Neural progenitor cell (in vitro differentiated cells): ENCODE measurements around the gene TLE6. TPM values are rescaled to one million over a fixed set of nuclear protein-coding genes. Genes with fewer than 3 reads are reported as not detected.

Experiments
- DNase-seq: peaks from one replicate; pipeline ENCODE4 v3.0.0-alpha.2; 2016; ENCODE audit warnings: low spot score
- H2AFZ ChIP-seq: fragments of 200-600 bp; sonication (generic); replicated peaks from 2 replicates; pipeline ENCODE4 v1.6.1; 2016; ENCODE audit warnings: antibody characterized with exemption
- H3F3A ChIP-seq: fragments of 200-600 bp; sonication (generic); 2 replicates; pipeline ENCODE4 v1.6.1; 2016; ENCODE audit warnings: antibody characterized with exemption, low read depth
- H3K27ac ChIP-seq: fragments of 200-600 bp; sonication (generic); 2 replicates; pipeline ENCODE4 v1.5.1; 2016; ENCODE audit warnings: mild to moderate bottlenecking
- H3K27me3 ChIP-seq: fragments of 200-600 bp; sonication (generic); 2 replicates; pipeline ENCODE4 v1.6.1; 2016; ENCODE audit warnings: mild to moderate bottlenecking, moderate library complexity
- H3K36me3 ChIP-seq: fragments of 200-600 bp; sonication (generic); 2 replicates; pipeline ENCODE4 v1.5.1; 2016
- H3K4me1 ChIP-seq: fragments of 200-600 bp; sonication (generic); 2 replicates; pipeline ENCODE4 v1.6.1; 2016; ENCODE audit warnings: mixed run types
- H3K4me2 ChIP-seq: fragments of 200-600 bp; sonication (generic); 2 replicates; pipeline ENCODE4 v1.6.1; 2016
- H3K4me3 ChIP-seq: fragments of 200-600 bp; sonication (generic); 2 replicates; pipeline ENCODE4 v1.5.1; 2016
- H3K79me2 ChIP-seq: fragments of 200-600 bp; sonication (generic); 2 replicates; pipeline ENCODE4 v1.6.1; 2016; ENCODE audit warnings: low read depth
- H3K9ac ChIP-seq: fragments of 200-600 bp; sonication (generic); 2 replicates; pipeline ENCODE4 v1.6.1; 2016
- H3K9me3 ChIP-seq: fragments of 200-600 bp; sonication (generic); 2 replicates; pipeline ENCODE4 v1.5.1; 2016; ENCODE audit warnings: low read depth
- H4K20me1 ChIP-seq: fragments of 200-600 bp; sonication (generic); 2 replicates; pipeline ENCODE4 v1.6.1; 2016; ENCODE audit warnings: low read depth
- H3K27ac Mint-ChIP-seq: 3 replicates; pipeline ENCODE4 v1.8.0; 2021; ENCODE audit warnings: mixed read lengths
- H3K27me3 Mint-ChIP-seq: 2 replicates; pipeline ENCODE4 v1.8.0; 2022; ENCODE audit warnings: low read depth, mild to moderate bottlenecking, inconsistent platforms, moderate library complexity, mixed read lengths; ENCODE audit not compliant: insufficient read depth
- H3K36me3 Mint-ChIP-seq: 3 replicates; pipeline ENCODE4 v1.8.0; 2021; ENCODE audit warnings: mixed read lengths
- H3K4me1 Mint-ChIP-seq: 3 replicates; pipeline ENCODE4 v1.8.0; 2021; ENCODE audit warnings: mixed read lengths
- H3K4me3 Mint-ChIP-seq: 3 replicates; pipeline ENCODE4 v1.8.0; 2021; ENCODE audit warnings: mild to moderate bottlenecking, moderate library complexity, mixed read lengths
- H3K9me3 Mint-ChIP-seq: 3 replicates; pipeline ENCODE4 v1.8.0; 2020; ENCODE audit warnings: mixed read lengths
- CTCF ChIP-seq: fragments of 200-600 bp; sonication (generic); IDR thresholded peaks from 2 replicates; pipeline ENCODE4 v1.5.1; 2017; ENCODE audit warnings: antibody characterized with exemption, mild to moderate bottlenecking
- EZH2 ChIP-seq: fragments of 200-600 bp; sonication (generic); IDR thresholded peaks from 2 replicates; pipeline ENCODE4 v1.6.1; 2017; ENCODE audit warnings: antibody characterized with exemption, mild to moderate bottlenecking, moderate library complexity
- EZH2phosphoT487 ChIP-seq: fragments of 200-600 bp; sonication (generic); IDR thresholded peaks from 2 replicates; pipeline ENCODE4 v1.6.1; 2017; ENCODE audit warnings: antibody characterized with exemption
- total RNA-seq: library from RNA; depleted of rRNA; stranded (reverse); fragments of >200 nt; gene quantifications from 2 replicates; pipeline ENCODE4 v1.2.3, GENCODE V29; 2015; ENCODE audit warnings: low replicate concordance

The TLE6 gene
- total RNA-seq, 1 donor from 2014 or later = 0.22 TPM

- DNase-seq = no peak
- no peaks in the 10 kb centered on the region for H3K36me3 Mint-ChIP-seq
- H3K4me3 Mint-ChIP-seq = peak overlapping the region; percentile 34
- H3K9me3 ChIP-seq = no peaks in the 10 kb centered on the region
- H3K36me3 ChIP-seq = no peaks in the 10 kb centered on the region
- H3K27ac Mint-ChIP-seq = peak overlapping the region; percentile 34
- peaks cover 2% of the 10 kb centered on the region for H3K4me1 Mint-ChIP-seq
- no peak overlapping the region for H3K4me2 ChIP-seq
- TF ChIP-seq EZH2phosphoT487 (no peak), CTCF (no peak), EZH2 (no peak)
- H3K9ac ChIP-seq = no peak overlapping the region
- no peaks in the 10 kb centered on the region for H3F3A ChIP-seq
- H3K27me3 Mint-ChIP-seq = peaks cover 30% of the 10 kb centered on the region
- H2AFZ ChIP-seq = no peak overlapping the region
- H3K4me3 ChIP-seq = no peak overlapping the region
- H3K9me3 Mint-ChIP-seq = peaks cover 3% of the 10 kb centered on the region
- H3K27ac ChIP-seq = no peak overlapping the region
- no peaks in the 10 kb centered on the region for H3K79me2 ChIP-seq
- H3K4me1 ChIP-seq = no peaks in the 10 kb centered on the region
- H4K20me1 ChIP-seq = no peaks in the 10 kb centered on the region
- H3K27me3 ChIP-seq = no peaks in the 10 kb centered on the region
Measured at GRCh38 chr19:2997720-2998119, 20.4 kb downstream of the TLE6 start.

GRCh38 chr19:2998642-2999041 is 21.3 kb downstream of the TLE6 start:
- H3K9me3 ChIP-seq = no peaks in the 10 kb centered on the region
- Mint-ChIP-seq H3K27me3 (peaks cover 29% of the 10 kb centered on the region), H3K4me3 (no peak overlapping the region), H3K27ac (no peak overlapping the region), H3K9me3 (peaks cover 3% of the 10 kb centered on the region), H3K36me3 (no peaks in the 10 kb centered on the region), H3K4me1 (peaks cover 4% of the 10 kb centered on the region)
- H3K9ac ChIP-seq = no peak overlapping the region
- H3F3A ChIP-seq = no peaks in the 10 kb centered on the region
- TF ChIP-seq EZH2 (no peak), EZH2phosphoT487 (no peak), CTCF (no peak)
- H2AFZ ChIP-seq = no peak overlapping the region
- H3K4me1 ChIP-seq = no peaks in the 10 kb centered on the region
- no peaks in the 10 kb centered on the region for H3K36me3 ChIP-seq
- no peaks in the 10 kb centered on the region for H3K27me3 ChIP-seq
- no peak overlapping the region for H3K4me3 ChIP-seq
- H3K4me2 ChIP-seq = no peak overlapping the region
- no peak for DNase-seq
- H4K20me1 ChIP-seq = no peaks in the 10 kb centered on the region
- H3K27ac ChIP-seq = no peak overlapping the region
- no peaks in the 10 kb centered on the region for H3K79me2 ChIP-seq

- Histone ChIP-seq H3F3A (no peaks in the 10 kb centered on the region), H3K9me3 (no peaks in the 10 kb centered on the region), H4K20me1 (no peaks in the 10 kb centered on the region), H3K9ac (no peak overlapping the region), H3K4me2 (no peak overlapping the region), H3K27me3 (no peaks in the 10 kb centered on the region), H3K4me1 (no peaks in the 10 kb centered on the region), H3K79me2 (no peaks in the 10 kb centered on the region), H3K27ac (no peak overlapping the region), H3K36me3 (no peaks in the 10 kb centered on the region), H2AFZ (no peak overlapping the region), H3K4me3 (no peak overlapping the region)
- no peak for DNase-seq
- Mint-ChIP-seq H3K36me3 (no peaks in the 10 kb centered on the region), H3K4me3 (no peak overlapping the region), H3K27me3 (peaks cover 20% of the 10 kb centered on the region), H3K4me1 (peaks cover 4% of the 10 kb centered on the region), H3K27ac (no peak overlapping the region), H3K9me3 (peaks cover 3% of the 10 kb centered on the region)
- TF ChIP-seq EZH2 = no peak
- no peak for TF ChIP-seq CTCF
- TF ChIP-seq EZH2phosphoT487 = no peak
Measured at GRCh38 chr19:3001235-3001800, 24.0 kb downstream of the TLE6 start.
